Measurements from ENCODE around the gene FGF4. TPM values are rescaled to one million over a fixed set of nuclear protein-coding genes. Genes with fewer than 3 reads are reported as not detected.

Gene FGF4
- not detected for total RNA-seq
- long read RNA-seq = 0 reads

DNA sequence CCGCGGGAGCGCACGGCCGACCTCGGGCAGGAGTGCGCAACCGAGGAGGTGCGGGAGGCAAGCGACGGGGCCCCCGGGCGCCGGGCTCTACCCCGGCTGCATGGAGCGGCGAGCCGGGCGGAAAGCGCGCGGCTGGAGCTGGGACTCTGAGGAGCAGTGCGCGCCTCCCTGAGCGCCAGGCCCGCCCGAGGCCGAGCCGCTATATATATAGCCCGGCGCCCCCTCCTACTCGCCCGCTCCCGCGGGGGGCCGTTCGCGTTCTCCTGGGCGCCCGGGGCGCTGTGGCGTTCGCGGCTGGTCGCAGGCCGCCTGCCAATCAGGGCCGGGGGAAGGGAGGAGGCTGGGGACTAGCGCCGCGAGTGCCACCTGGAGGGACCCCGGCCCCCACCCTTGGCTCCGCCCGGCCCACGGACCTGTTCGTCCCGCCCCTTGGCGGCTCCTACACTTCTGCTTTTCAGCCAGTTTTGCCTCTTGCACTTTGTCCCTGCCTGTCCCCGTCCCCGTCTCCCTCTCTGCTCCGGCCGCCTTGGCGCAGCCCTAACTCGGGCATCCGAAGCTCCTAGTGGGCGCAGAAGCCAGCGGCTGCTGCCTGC is at the start of gene FGF4:
TSS of gene FGF4 (minus strand) at position 179 of the 593 bp plus-strand sequence. CDS start 257 bp downstream, outside the sequence.
- intact Hi-C loops (cut with DNase I, micrococcal nuclease) = no loop called here

GRCh38 chr11:69823641-69824265 is 48.6 kb upstream of the FGF4 start:
- DNase-seq = no peak

More for the DNA sequence above, at the start of gene FGF4:
- DNase-seq (no peak), ATAC-seq (no peak)

GRCh38 chr11:69822676-69823494 is 47.7 kb upstream of the FGF4 start:
- DNase-seq (no peak), ATAC-seq (no peak)
- intact Hi-C loops (cut with DNase I, micrococcal nuclease) = no loop called here

More at GRCh38 chr11:69823641-69824265, 48.6 kb upstream of the FGF4 start:
- no peak for ATAC-seq
- intact Hi-C loops (cut with DNase I, micrococcal nuclease) = no loop called here

DNA sequence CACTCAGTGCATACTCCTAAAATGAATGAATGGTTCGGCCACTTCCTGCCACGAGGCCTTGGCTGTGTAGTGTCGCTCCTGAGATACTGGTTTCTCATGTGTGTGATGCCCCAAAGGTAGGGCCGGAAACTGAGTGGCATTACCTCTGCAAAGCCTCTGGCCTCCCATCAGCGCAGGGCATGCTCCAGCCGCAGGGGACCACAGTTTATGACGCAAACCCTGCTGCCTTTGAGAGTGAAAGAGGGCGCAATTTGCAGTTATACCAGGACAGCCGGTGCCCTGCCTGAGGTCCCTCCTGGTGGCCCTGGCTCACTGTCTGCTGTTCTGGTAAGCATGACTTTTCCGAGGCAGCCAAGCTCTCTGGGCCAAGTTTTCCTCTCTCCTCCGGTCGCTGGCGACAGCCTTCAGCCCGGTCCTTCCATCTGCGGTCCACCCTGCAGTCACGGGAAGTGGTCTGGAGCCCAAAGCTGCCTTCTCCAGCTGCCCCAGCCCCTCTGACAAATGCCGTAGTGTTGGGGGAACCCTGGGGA is 46.4 kb upstream of the FGF4 start:
- ATAC-seq (no peak), DNase-seq (no peak)
- intact Hi-C loops (cut with DNase I, micrococcal nuclease) = no loop called here

DNA sequence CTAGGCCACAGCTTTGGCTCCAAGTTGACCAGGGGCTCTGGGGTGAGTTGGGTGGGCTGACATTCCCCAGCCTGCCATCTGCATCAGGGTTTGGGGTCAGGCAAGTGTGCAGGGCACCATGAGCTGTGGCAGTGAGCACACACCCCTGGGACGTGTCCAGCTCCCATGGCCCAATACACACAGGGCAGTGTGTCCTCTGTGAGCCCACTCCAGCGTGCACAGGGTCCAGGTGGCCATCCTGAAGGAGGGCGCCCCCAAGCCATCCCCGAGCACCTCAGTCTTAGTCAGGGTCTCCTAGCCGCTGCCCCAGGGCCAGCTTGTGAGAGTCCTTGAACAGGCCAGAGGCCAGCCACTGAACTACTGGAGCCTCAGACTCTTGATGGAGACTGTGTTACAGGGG is 45.3 kb upstream of the FGF4 start:
- DNase-seq (no peak), ATAC-seq (no peak)
- intact Hi-C loops (cut with DNase I, micrococcal nuclease) = no loop called here

DNA sequence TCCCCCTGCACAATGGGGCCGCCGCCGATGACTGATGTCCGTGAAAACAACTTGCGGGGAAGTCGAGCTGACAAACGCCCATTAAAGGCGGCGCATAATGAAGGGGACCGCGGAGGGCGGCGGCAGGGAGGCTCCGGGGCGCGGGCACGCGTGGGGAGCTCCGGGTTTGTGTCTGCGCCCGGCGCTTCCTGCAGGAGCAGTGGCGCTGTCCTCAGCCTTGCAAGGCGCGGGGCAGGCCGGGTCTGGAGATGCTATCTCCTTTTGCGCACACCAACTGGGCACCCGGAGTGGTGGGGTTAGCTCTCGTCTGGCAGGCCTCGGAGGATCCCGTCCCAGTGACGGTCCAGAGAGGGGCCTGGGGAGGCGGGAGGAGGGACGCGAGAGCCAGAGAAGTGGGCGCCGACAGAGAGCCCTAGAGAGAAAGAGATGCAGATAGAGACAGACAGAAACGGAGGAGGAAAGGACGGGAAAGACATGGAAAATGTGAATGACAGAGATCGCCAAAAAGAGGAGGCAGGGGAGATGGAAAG is 44.5 kb upstream of the FGF4 start:
- no peak for DNase-seq
- no peak for ATAC-seq
- intact Hi-C loops (cut with DNase I, micrococcal nuclease) = no loop called here

- ATAC-seq (no peak), DNase-seq (no peak)
- intact Hi-C loops (cut with DNase I, micrococcal nuclease) = no loop called here
Observed at GRCh38 chr11:69818603-69819441, 43.7 kb upstream of the FGF4 start, which contains the start of gene FGF3. Gene FGF3, minus strand, starts transcription at chr11:69819416. Its CDS starts 483 bp downstream, at chr11:69818933.

GRCh38 chr11:69818231-69818602 is 43.1 kb upstream of the FGF4 start:
- DNase-seq = no peak
- intact Hi-C loops (cut with DNase I, micrococcal nuclease) = no loop called here
- no peak for ATAC-seq

- DNase-seq (no peak), ATAC-seq (peak; percentile 27)
- intact Hi-C loops (cut with DNase I, micrococcal nuclease) = no loop called here
Observed at GRCh38 chr11:69817265-69818230, 42.4 kb upstream of the FGF4 start.

GRCh38 chr11:69816671-69817070 is 41.5 kb upstream of the FGF4 start:
- ATAC-seq (no peak), DNase-seq (no peak)
- intact Hi-C loops (cut with DNase I, micrococcal nuclease) = no loop called here

DNA sequence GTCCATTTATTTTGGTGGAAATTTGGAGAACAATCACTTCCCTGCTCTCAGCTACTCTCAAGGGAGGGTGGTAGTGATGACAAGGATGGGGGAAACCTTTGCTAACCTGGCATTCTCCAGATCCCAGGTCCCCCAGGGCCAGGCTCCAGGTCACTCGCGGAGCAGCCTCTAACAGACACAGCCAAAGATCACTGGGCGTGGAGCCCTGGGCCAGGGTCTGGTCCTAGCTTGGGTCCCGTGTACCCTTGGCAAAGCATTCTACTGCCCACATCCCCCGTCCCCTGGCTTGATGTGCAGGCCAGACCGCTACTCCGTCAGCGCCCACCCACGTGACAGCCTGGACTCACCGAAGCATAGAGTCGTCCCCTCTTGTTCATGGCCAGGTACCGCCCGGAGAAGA is 40.8 kb upstream of the FGF4 start:
- intact Hi-C loops (cut with DNase I, micrococcal nuclease) = no loop called here
- DNase-seq (no peak), ATAC-seq (no peak)

GRCh38 chr11:69814902-69815301 is 39.8 kb upstream of the FGF4 start:
- intact Hi-C loops (cut with DNase I, micrococcal nuclease) = no loop called here
- no peak for DNase-seq
- no peak for ATAC-seq

GRCh38 chr11:69814411-69814810 is 39.3 kb upstream of the FGF4 start:
- ATAC-seq = no peak
- intact Hi-C loops (cut with DNase I, micrococcal nuclease) = no loop called here
- no peak for DNase-seq

DNA sequence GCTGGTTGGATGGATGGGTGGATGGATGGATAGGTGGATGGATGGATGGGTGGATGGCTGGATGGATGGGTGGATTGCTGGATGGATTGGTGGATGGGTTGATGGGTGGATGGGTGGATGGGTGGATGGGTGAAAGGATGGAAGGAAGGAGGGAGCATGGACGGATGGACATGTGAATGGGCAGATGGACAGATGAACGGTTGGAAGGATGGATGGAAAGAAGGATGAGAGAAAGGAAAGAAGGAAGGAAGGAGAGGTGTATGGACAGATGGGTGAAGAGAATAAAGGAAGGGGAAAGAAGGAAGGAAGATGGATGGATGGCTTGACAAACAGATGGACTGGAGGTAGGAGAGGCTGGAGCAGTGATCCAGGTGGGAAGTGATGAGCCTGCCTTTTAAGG is 38.7 kb upstream of the FGF4 start:
- no peak for DNase-seq
- ATAC-seq = no peak
- intact Hi-C loops (cut with DNase I, micrococcal nuclease) = no loop called here

GRCh38 chr11:69812946-69813345 is 37.8 kb upstream of the FGF4 start:
- ATAC-seq = no peak
- intact Hi-C loops (cut with DNase I, micrococcal nuclease) = no loop called here
- no peak for DNase-seq

GRCh38 chr11:69812256-69812655 is 37.1 kb upstream of the FGF4 start:
- DNase-seq = no peak
- intact Hi-C loops (cut with DNase I, micrococcal nuclease) = no loop called here
- no peak for ATAC-seq

DNA sequence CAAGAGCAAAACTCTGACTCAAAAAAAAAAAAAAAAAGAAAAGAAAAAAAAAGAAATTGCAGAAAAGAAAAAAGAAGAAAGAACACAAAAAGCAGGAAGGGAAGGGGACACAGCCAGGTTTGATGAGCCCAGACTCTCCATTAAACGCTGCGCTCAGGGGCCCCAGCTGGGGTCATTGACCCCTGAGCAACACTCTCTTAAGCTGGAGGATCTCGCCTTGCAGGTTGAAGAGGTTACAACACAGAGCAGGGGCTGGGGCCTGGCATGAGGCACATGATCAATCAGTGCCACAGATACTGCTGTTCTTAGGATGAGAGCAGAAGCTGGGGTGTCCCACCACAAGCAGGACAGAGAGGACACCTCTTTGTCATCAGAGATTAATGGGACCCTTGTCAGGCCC is 36.3 kb upstream of the FGF4 start:
- ATAC-seq = no peak
- intact Hi-C loops (cut with DNase I, micrococcal nuclease) = no loop called here
- no peak for DNase-seq

Data from left colon (tissue), 2 donors.